T-helper 1 cell (primary cell): ENCODE measurements around the gene C4orf17.
A peak's percentile ranks its signal among the peaks of the same experiment; 100 is the strongest.

ENCODE experiments used
- DNase-seq, 5 donors: peaks; one replicate each; pipeline ENCODE4 v3.0.0-alpha.2; 2012 to 2020

C4orf17 gene

GRCh38 chr4:99537674-99538073 is 26.9 kb downstream of the C4orf17 start:
- DNase-seq = no peak

- no peak for DNase-seq
These were observed 29.6 kb downstream of the C4orf17 start for GRCh38 chr4:99540277-99540939.

GRCh38 chr4:99552872-99553271 is 42.1 kb downstream of the C4orf17 start:
- no peak for DNase-seq

GRCh38 chr4:99563310-99564186 is 52.7 kb downstream of the C4orf17 start, which contains the start of gene TRMT10A:
Gene TRMT10A (minus strand): TSS chr4:99564039. CDS start chr4:99559338, 4,701 bp downstream.
- DNase-seq = peak; percentile 89 to 97 (median 93)

GRCh38 chr4:99564921-99565320 is 54.1 kb downstream of the C4orf17 start:
- DNase-seq = no peak

GRCh38 chr4:99571883-99572282 is 61.1 kb downstream of the C4orf17 start:
- no peak for DNase-seq

GRCh38 chr4:99572527-99573240 is 61.9 kb downstream of the C4orf17 start:
- no peak for DNase-seq

- DNase-seq = no peak
These were observed 63.0 kb downstream of the C4orf17 start for GRCh38 chr4:99573735-99574368.

- no peak for DNase-seq
These were observed 63.9 kb downstream of the C4orf17 start, which contains the start of gene MTTP for GRCh38 chr4:99574530-99575324. Gene MTTP (plus strand): TSS chr4:99574824. CDS start chr4:99574910, 86 bp downstream.

GRCh38 chr4:99578714-99579113 is 67.9 kb downstream of the C4orf17 start:
- no peak for DNase-seq

- no peak for DNase-seq
These were observed 74.7 kb downstream of the C4orf17 start for GRCh38 chr4:99585516-99585915.

GRCh38 chr4:99586322-99586721 is 75.5 kb downstream of the C4orf17 start:
- DNase-seq = no peak

- DNase-seq = no peak
These were observed 76.0 kb downstream of the C4orf17 start for GRCh38 chr4:99586797-99587196.

- DNase-seq = no peak
These were observed 76.5 kb downstream of the C4orf17 start for GRCh38 chr4:99587309-99587708.

- no peak for DNase-seq
These were observed 77.0 kb downstream of the C4orf17 start for GRCh38 chr4:99587803-99588202.

GRCh38 chr4:99591757-99592156 is 80.9 kb downstream of the C4orf17 start:
- no peak for DNase-seq
